Upper lobe of left lung (tissue), 6 donors: ENCODE measurements around the gene CFAP119. TPM values are rescaled to one million over a fixed set of nuclear protein-coding genes. Genes with fewer than 3 reads are reported as not detected.

Experiments used
- ATAC-seq, 2 donors: fragments of 200-7000 bp; cut with Tn5 transposase; one replicate each; pipeline ENCODE4 v1.9.1; 2022; ENCODE audit warnings: mild to moderate bottlenecking in 2 of 2, moderate library complexity in 2 of 2; ENCODE audit not compliant: low FRiP score in 2 of 2
- DNase-seq, 2 donors: peaks; one replicate each; pipeline ENCODE4 v3.0.0-alpha.2; 2019 to 2020
- H3K27ac ChIP-seq, 4 donors: fragments of 200-600 bp; sonication (generic); one replicate each; pipeline ENCODE4 v1.5.1; 2016 to 2019
- H3K27me3 ChIP-seq, 4 donors: fragments of 200-600 bp; sonication (generic); one replicate each; pipeline ENCODE4 v1.5.1; 2017 to 2019
- H3K36me3 ChIP-seq, 4 donors: fragments of 200-600 bp; sonication (generic); one replicate each; pipeline ENCODE4 v1.5.1; 2016 to 2019
- H3K4me1 ChIP-seq, 4 donors: fragments of 200-600 bp; sonication (generic); one replicate each; pipeline ENCODE4 v1.5.1; 2018 to 2019
- H3K4me3 ChIP-seq, 4 donors: fragments of 200-600 bp; sonication (generic); one replicate each; pipeline ENCODE4 v1.5.1; 2017 to 2019; ENCODE audit warnings: mild to moderate bottlenecking in 2 of 4, moderate library complexity in 1 of 4
- H3K9me3 ChIP-seq, 4 donors: fragments of 200-600 bp; sonication (generic); one replicate each; pipeline ENCODE4 v1.5.1; 2018 to 2019
- EP300 ChIP-seq, 4 donors: sonication (generic); formaldehyde crosslinking; IDR thresholded peaks; one replicate each; pipeline ENCODE4 v1.5.1; 2017; ENCODE audit warnings: antibody characterized with exemption in 4 of 4, control low read depth in 2 of 4
- POLR2A ChIP-seq, 4 donors: fragments of 450-650 bp; IDR thresholded peaks; one replicate each; pipeline ENCODE4 v1.5.1; 2016 to 2017; ENCODE audit warnings: antibody characterized with exemption in 4 of 4, mild to moderate bottlenecking in 2 of 4
- POLR2AphosphoS5 ChIP-seq, 2 donors: sonication (generic); formaldehyde crosslinking; IDR thresholded peaks; one replicate each; pipeline ENCODE4 v1.5.1; 2017; ENCODE audit warnings: antibody characterized with exemption in 2 of 2
- WGBS, 2 donors: methylation state at CpG; one replicate each; pipeline ENCODE4 v1.1.5; 2017 to 2018; 5-methylcytosine and 5-hydroxymethylcytosine counted together
- total RNA-seq, 6 donors: library from RNA; depleted of rRNA in 4 of 6; stranded (reverse); fragments of >200 nt in 4 of 6; gene quantifications; one replicate each; pipeline versions ENCODE4 v1.1.0 to v1.2.1, GENCODE V29; 2016 to 2021
- TF ChIP-seq, protein P1 (sequence below), 6 experiments: fragments of 450-650 bp in 4 of 6; fragments of 200-600 bp in 2 of 6; sonication (generic) in 2 of 6; IDR thresholded peaks; one replicate each; pipeline ENCODE4 v1.5.1; 2016 to 2019; ENCODE audit warnings: antibody characterized with exemption in 6 of 6
- donor health status: DM: no; HTN: no; CAD: no; lungs with moderate emphysema.
- donor health status: DM: no; HTN: yes; CAD: no; lungs with severe emphysema.

Gene CFAP119
- total RNA-seq, 6 donors from 2014 or later = 6.1 to 45.1 (median 16.0) TPM

DNA sequence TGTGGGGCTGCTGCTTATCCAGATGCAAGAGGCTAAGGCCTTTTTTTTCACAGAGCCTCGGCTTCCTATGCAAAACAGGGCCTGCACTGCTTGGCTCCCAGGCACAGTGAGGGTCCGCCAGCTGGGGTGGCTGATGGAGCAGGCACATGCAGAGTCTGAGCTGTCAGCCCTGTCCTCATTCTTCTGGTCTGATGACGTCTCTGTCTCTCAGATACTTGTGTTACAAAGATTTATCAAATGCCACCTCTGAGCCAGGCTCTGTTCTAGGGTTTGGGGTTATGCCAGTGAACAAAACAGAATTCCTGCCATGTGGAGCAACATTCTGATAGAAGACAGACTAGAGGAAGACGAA lies 5.0 kb upstream of the CFAP119 start:
- ATAC-seq = no peak
- no peaks in the 10 kb centered on the region for H3K9me3 ChIP-seq
- TF ChIP-seq, protein P1, sequence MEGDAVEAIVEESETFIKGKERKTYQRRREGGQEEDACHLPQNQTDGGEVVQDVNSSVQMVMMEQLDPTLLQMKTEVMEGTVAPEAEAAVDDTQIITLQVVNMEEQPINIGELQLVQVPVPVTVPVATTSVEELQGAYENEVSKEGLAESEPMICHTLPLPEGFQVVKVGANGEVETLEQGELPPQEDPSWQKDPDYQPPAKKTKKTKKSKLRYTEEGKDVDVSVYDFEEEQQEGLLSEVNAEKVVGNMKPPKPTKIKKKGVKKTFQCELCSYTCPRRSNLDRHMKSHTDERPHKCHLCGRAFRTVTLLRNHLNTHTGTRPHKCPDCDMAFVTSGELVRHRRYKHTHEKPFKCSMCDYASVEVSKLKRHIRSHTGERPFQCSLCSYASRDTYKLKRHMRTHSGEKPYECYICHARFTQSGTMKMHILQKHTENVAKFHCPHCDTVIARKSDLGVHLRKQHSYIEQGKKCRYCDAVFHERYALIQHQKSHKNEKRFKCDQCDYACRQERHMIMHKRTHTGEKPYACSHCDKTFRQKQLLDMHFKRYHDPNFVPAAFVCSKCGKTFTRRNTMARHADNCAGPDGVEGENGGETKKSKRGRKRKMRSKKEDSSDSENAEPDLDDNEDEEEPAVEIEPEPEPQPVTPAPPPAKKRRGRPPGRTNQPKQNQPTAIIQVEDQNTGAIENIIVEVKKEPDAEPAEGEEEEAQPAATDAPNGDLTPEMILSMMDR (IDR thresholded peaks at IDR 0.05) = no peak
- TF ChIP-seq EP300 (IDR thresholded peaks at IDR 0.05) (no peak), POLR2A (IDR thresholded peaks at IDR 0.05) (no peak), POLR2AphosphoS5 (IDR thresholded peaks at IDR 0.05) (no peak)
- no peak overlapping the region for H3K27ac ChIP-seq
- no peak overlapping the region for H3K4me3 ChIP-seq
- no peak for DNase-seq
- H3K27me3 ChIP-seq = no peaks in the 10 kb centered on the region
- peaks cover 68 to 88% (median 79%) of the 10 kb centered on the region in 4 donors for H3K36me3 ChIP-seq
- 85 to 90% methylated on average over 3 to 4 of the region's 4 CpGs for WGBS, 2 donors
- peaks cover 13 to 21% (median 17%) of the 10 kb centered on the region in 4 donors for H3K4me1 ChIP-seq

DNA sequence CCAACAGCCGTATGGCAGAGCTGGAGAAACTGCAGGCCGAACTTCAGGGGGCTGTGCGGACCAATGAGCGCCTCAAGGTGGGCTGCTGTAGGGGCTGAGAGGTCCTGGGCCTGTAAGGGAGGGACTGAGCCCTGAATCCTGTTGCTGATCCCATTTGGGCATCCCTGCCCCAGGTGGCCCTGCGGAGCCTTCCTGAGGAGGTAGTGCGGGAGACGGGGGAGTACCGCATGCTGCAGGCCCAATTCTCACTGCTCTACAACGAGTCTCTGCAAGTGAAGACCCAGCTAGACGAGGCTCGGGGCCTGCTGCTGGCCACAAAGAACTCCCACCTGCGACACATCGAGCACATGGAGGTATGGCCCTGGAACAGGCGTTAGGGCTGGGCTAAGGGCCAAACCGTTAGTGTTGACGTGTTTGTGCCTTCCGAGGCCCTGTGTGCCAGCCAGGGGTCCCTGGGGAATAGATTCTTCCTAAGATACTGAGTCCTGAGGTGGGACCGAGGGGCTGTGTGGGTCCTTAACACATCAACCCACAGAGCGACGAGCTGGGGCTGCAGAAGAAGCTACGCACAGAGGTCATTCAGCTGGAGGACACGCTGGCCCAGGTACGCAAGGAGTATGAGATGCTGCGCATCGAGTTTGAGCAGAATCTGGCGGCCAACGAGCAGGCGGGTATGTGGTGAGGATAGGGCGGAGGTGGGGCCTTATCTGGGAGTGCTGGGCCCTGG lies 4.5 kb upstream of the CFAP119 start:
- Histone ChIP-seq H3K36me3 (peaks cover 62 to 83% (median 74%) of the 10 kb centered on the region in 4 donors), H3K4me3 (no peak overlapping the region), H3K27me3 (no peaks in the 10 kb centered on the region), H3K4me1 (peaks cover 16 to 24% (median 17%) of the 10 kb centered on the region in 4 donors), H3K27ac (no peak overlapping the region), H3K9me3 (no peaks in the 10 kb centered on the region)
- WGBS, 2 donors = 93 to 94% methylated on average over 27 to 29 of the region's 29 CpGs
- no peak for TF ChIP-seq POLR2AphosphoS5 (IDR thresholded peaks at IDR 0.05)
- DNase-seq (no peak), ATAC-seq (no peak)

DNA sequence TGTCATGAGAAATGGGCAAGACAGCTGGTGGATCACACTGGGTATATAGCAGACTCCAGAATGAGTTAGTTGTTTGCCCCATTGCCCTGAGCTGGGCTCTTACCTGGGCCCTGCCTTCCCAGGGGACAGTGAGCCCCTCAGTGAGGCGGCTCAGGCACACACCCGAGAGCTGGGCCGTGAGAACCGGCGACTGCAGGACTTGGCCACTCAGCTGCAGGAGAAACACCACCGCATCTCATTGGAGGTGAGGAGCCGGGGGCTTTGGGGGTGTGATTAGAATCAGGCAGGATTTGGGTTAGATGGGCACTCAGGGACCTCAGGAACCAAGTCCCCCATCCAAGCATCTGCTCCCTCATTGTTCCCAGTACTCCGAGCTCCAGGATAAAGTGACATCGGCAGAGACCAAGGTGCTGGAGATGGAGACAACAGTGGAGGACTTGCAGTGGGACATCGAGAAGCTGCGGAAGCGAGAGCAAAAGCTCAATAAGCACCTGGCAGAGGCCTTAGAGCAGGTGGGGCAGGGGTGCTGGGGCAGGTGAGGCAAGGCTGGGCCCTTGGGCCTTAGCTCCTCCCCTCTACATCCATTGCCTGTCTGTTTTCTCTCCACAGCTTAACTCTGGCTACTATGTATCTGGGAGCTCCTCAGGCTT lies 3.1 kb upstream of the CFAP119 start:
- H3K27ac ChIP-seq = no peak overlapping the region
- H3K4me1 ChIP-seq = peaks cover 22 to 36% (median 26%) of the 10 kb centered on the region in 4 donors
- H3K4me3 ChIP-seq = no peak overlapping the region
- no peaks in the 10 kb centered on the region for H3K9me3 ChIP-seq
- DNase-seq (no peak), ATAC-seq (no peak)
- 99 to 100% methylated on average over 7 to 12 of the region's 12 CpGs for WGBS, 2 donors
- H3K27me3 ChIP-seq = no peaks in the 10 kb centered on the region
- peaks cover 52 to 68% (median 61%) of the 10 kb centered on the region in 4 donors for H3K36me3 ChIP-seq
- TF ChIP-seq EP300 (IDR thresholded peaks at IDR 0.05) = no peak

DNA sequence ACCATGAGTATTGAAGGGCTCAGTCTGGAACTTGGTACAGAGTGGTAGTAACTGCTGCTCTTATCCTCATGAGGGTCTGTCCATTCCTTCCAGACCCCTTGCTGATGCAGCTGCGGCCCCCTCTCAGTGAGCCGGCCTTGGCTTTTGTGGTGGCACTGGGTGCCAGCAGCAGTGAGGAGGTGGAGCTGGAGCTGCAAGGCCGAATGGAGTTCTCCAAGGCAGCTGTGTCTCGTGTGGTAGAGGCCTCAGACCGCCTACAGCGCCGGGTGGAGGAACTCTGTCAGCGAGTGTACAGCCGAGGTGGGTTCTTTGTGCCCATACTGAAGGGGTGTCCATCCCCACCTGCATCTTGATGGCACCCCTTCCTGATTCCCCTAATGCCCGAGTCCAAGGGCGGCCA lies 2.2 kb upstream of the CFAP119 start:
- DNase-seq (no peak), ATAC-seq (no peak)
- no peaks in the 10 kb centered on the region for H3K9me3 ChIP-seq
- H3K27me3 ChIP-seq = no peaks in the 10 kb centered on the region
- 91 to 93% methylated on average over 7 to 11 of the region's 11 CpGs for WGBS, 2 donors
- H3K4me1 ChIP-seq = peaks cover 22 to 44% (median 26%) of the 10 kb centered on the region in 4 donors
- no peak overlapping the region for H3K27ac ChIP-seq
- peaks cover 45 to 60% (median 53%) of the 10 kb centered on the region in 4 donors for H3K36me3 ChIP-seq
- no peak overlapping the region for H3K4me3 ChIP-seq
- TF ChIP-seq, protein P1 (IDR thresholded peaks at IDR 0.05) = no peak
- TF ChIP-seq POLR2A (IDR thresholded peaks at IDR 0.05) = no peak
- TF ChIP-seq EP300 (IDR thresholded peaks at IDR 0.05) = no peak
- no peak for TF ChIP-seq POLR2AphosphoS5 (IDR thresholded peaks at IDR 0.05)

DNA sequence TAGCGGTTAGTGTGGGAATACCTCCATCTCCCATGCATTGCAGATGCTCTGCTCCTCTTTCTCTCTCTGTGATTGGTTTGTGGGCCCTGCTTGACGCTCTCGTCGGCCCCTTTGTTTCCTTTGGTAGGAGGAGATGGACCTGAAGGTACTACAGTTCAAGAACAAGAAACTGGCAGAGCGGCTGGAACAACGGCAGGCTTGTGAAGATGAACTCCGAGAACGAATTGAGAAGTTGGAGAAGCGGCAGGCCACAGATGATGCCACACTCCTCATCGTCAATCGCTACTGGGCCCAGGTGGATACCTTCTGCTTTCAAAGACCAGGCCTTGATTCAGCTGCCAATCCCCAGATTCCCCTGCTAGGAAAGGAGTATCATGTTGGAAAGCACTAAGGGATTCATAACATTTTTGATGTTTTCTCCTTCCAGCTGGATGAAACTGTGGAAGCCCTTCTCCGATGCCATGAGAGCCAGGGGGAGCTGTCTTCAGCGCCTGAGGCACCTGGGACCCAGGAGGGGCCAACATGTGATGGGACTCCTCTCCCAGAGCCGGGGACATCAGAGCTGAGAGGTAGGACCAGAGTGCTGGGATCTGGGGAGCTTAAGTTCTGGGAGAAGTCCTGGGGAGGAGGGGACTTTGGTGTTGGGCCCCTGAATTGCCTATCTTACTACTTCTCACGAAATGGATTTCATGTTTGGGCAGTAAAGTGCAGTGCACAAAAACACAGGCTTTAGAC lies 1.3 kb upstream of the CFAP119 start:
- no peaks in the 10 kb centered on the region for H3K9me3 ChIP-seq
- ATAC-seq = no peak
- 64 to 66% methylated on average over 14 to 15 of the region's 15 CpGs for whole genome bisulfite sequencing, 2 donors
- no peak for TF ChIP-seq POLR2AphosphoS5 (IDR thresholded peaks at IDR 0.05)
- peak overlapping the region; percentile 81 to 95 (median 94) for H3K27ac ChIP-seq
- no peaks in the 10 kb centered on the region for H3K27me3 ChIP-seq
- peaks cover 36 to 51% (median 44%) of the 10 kb centered on the region in 4 donors for H3K36me3 ChIP-seq
- peak overlapping the region; percentile 82 to 96 (median 90) for H3K4me3 ChIP-seq
- DNase-seq = no peak
- peaks cover 22 to 46% (median 26%) of the 10 kb centered on the region in 4 donors for H3K4me1 ChIP-seq

DNA sequence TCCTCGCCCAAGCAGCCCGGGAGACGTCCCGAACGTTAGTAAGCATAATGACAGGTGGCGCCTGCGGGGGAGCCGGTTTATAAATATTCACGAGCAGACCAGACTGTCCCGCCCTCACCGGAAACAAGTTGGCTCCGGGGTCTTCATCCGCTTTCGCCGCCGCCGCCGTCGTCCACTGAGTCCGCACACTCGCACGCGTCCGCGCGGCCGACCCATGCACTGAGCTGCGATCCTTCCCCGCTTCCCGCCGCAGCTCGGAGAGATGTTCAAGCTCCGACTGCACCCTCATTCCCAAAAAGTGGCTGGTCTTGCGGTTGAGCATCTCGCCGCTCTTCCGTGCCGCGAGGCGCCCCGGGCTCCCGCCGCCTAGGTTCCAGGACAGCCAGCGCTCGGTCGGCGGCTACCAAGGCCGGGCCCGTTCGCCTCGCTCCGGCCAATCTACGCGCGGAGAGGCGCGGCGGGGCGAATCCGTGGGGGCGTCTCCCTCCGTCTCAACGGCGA lies 385 bp downstream of the CFAP119 start:
- Histone ChIP-seq H3K36me3 (peaks cover 20 to 45% (median 37%) of the 10 kb centered on the region in 4 donors), H3K9me3 (no peaks in the 10 kb centered on the region), H3K27me3 (no peaks in the 10 kb centered on the region), H3K4me1 (peaks cover 22 to 46% (median 26%) of the 10 kb centered on the region in 4 donors), H3K4me3 (peak overlapping the region; percentile 51 to 96 (median 86)), H3K27ac (peak overlapping the region; percentile 45 to 95 (median 94))
- no peak for TF ChIP-seq POLR2AphosphoS5 (IDR thresholded peaks at IDR 0.05)
- ATAC-seq (peak; percentile 48 to 76), DNase-seq (peak; percentile 37 to 92)
- 0% methylated on average over 4 to 36 of the region's 64 CpGs for WGBS, 2 donors
